HepG2 (cell line): ENCODE data around the gene ZPR1. TPM values are rescaled to one million over a fixed set of nuclear protein-coding genes. Genes with fewer than 3 reads are reported as not detected.

Experiments used
- ELF1 ChIP-seq: sonication (generic); formaldehyde crosslinking; IDR thresholded peaks from 2 replicates; pipeline ENCODE4 v1.4.0; 2020; ENCODE audit warnings: missing genetic modification reagents
- FOXJ3 ChIP-seq: sonication (generic); formaldehyde crosslinking; IDR thresholded peaks from 2 replicates; pipeline ENCODE4 v1.4.0; 2020; ENCODE audit warnings: missing genetic modification reagents, mild to moderate bottlenecking, borderline replicate concordance
- HNF4A ChIP-seq: sonication (generic); formaldehyde crosslinking; IDR thresholded peaks from 2 replicates; pipeline ENCODE4 v1.4.0; 2020; ENCODE audit warnings: missing genetic modification reagents
- JDP2 ChIP-seq: sonication (generic); formaldehyde crosslinking; IDR thresholded peaks from 2 replicates; pipeline ENCODE4 v1.8.1; 2022; ENCODE audit warnings: missing genetic modification reagents, borderline replicate concordance
- KDM5B ChIP-seq: sonication (generic); formaldehyde crosslinking; IDR thresholded peaks from 2 replicates; pipeline ENCODE4 v1.4.0; 2020; ENCODE audit warnings: missing genetic modification reagents, mild to moderate bottlenecking, borderline replicate concordance
- NCOA5 ChIP-seq: sonication (generic); formaldehyde crosslinking; IDR thresholded peaks from 2 replicates; pipeline ENCODE4 v1.4.0; 2020; ENCODE audit warnings: missing genetic modification reagents
- PAF1 ChIP-seq: IDR thresholded peaks from 2 replicates; pipeline ENCODE4 v1.6.1; 2016; ENCODE audit warnings: missing genetic modification reagents, missing compliant biosample characterization
- RFXANK ChIP-seq: IDR thresholded peaks from 2 replicates; pipeline ENCODE4 v1.6.1; 2016
- SAFB2 ChIP-seq: sonication (generic); formaldehyde crosslinking; IDR thresholded peaks from 2 replicates; pipeline ENCODE4 v1.5.1; 2020; ENCODE audit warnings: missing genetic modification reagents, low read depth, mild to moderate bottlenecking, borderline replicate concordance
- XRCC5 ChIP-seq: fragments of 200-400 bp; formaldehyde crosslinking; optimal IDR thresholded peaks from 2 replicates; pipeline ENCODE3; 2017; ENCODE audit warnings: mild to moderate bottlenecking, low read length
- ZBTB38 ChIP-seq: sonication (generic); formaldehyde crosslinking; IDR thresholded peaks from 2 replicates; pipeline ENCODE4 v1.5.1; 2020; ENCODE audit warnings: mild to moderate bottlenecking, missing genetic modification reagents
- ZFY ChIP-seq: sonication (generic); formaldehyde crosslinking; IDR thresholded peaks from 2 replicates; pipeline ENCODE4 v1.4.0; 2020; ENCODE audit warnings: missing genetic modification reagents
- ZNF224 ChIP-seq: sonication (generic); formaldehyde crosslinking; IDR thresholded peaks from 2 replicates; pipeline ENCODE4 v1.5.0; 2020; ENCODE audit warnings: mild to moderate bottlenecking, missing genetic modification reagents
- ZNF652 ChIP-seq: IDR thresholded peaks from 2 replicates; pipeline ENCODE4 v1.6.1; 2016; ENCODE audit warnings: low read depth, borderline replicate concordance
- ZSCAN22 ChIP-seq: sonication (generic); formaldehyde crosslinking; IDR thresholded peaks from 2 replicates; pipeline ENCODE4 v1.4.0; 2020; ENCODE audit warnings: mild to moderate bottlenecking, missing genetic modification reagents
- polyA plus RNA-seq, 8 experiments: library from polyadenylated mRNA; depleted of rRNA in 3 of 8; stranded (reverse) in 7 of 8; unstranded in 1 of 8; fragments of >200 nt; fragmentation: Illumina TruSeq in 4 of 8; extraction: Trizol in 4 of 8; gene quantifications; 2 replicates each; pipeline versions ENCODE4 v1.2.1 to v1.2.3, GENCODE V29; 2011 to 2016; ENCODE audit warnings: low read depth in 4 of 8, missing spikeins in 1 of 8, mixed read lengths in 1 of 8; ENCODE audit not compliant: insufficient read depth in 1 of 8
- total RNA-seq, 5 experiments: library from RNA; depleted of rRNA; stranded (reverse); fragments of >200 nt; fragmentation: Illumina TruSeq; extraction: Trizol; gene quantifications; 2 replicates each; pipeline ENCODE4 v1.2.3, GENCODE V29; 2016; ENCODE audit warnings: low read depth in 1 of 5
- TF ChIP-seq, protein P1 (sequence below): sonication (generic); formaldehyde crosslinking; IDR thresholded peaks from 2 replicates; pipeline ENCODE4 v1.4.0; 2020; ENCODE audit warnings: missing genetic modification reagents
- TF ChIP-seq, protein P2 (sequence below): sonication (generic); formaldehyde crosslinking; IDR thresholded peaks from 2 replicates; pipeline ENCODE4 v1.4.0; 2020; ENCODE audit warnings: missing genetic modification reagents
- TF ChIP-seq, protein P3 (sequence below): sonication (generic); formaldehyde crosslinking; IDR thresholded peaks from 2 replicates; pipeline ENCODE4 v1.5.0; 2020; ENCODE audit warnings: mild to moderate bottlenecking, missing genetic modification reagents
- TF ChIP-seq, protein P4 (sequence below): sonication (generic); formaldehyde crosslinking; IDR thresholded peaks from 2 replicates; pipeline ENCODE4 v1.4.0; 2020; ENCODE audit warnings: missing genetic modification reagents
- TF ChIP-seq, protein P5 (sequence below): sonication (generic); formaldehyde crosslinking; IDR thresholded peaks from 2 replicates; pipeline ENCODE4 v1.8.0; 2023; ENCODE audit warnings: mild to moderate bottlenecking, missing genetic modification reagents
- TF ChIP-seq, protein P6 (sequence below): IDR thresholded peaks from 2 replicates; pipeline ENCODE4 v1.6.1; 2016; ENCODE audit warnings: mild to moderate bottlenecking

Gene ZPR1
- total and polyA plus RNA-seq, 2 of the 13 experiments (the other 11 are each of a cell fraction or from before 2014, with no cell fraction given) = 40.0 to 79.3 TPM

DNA sequence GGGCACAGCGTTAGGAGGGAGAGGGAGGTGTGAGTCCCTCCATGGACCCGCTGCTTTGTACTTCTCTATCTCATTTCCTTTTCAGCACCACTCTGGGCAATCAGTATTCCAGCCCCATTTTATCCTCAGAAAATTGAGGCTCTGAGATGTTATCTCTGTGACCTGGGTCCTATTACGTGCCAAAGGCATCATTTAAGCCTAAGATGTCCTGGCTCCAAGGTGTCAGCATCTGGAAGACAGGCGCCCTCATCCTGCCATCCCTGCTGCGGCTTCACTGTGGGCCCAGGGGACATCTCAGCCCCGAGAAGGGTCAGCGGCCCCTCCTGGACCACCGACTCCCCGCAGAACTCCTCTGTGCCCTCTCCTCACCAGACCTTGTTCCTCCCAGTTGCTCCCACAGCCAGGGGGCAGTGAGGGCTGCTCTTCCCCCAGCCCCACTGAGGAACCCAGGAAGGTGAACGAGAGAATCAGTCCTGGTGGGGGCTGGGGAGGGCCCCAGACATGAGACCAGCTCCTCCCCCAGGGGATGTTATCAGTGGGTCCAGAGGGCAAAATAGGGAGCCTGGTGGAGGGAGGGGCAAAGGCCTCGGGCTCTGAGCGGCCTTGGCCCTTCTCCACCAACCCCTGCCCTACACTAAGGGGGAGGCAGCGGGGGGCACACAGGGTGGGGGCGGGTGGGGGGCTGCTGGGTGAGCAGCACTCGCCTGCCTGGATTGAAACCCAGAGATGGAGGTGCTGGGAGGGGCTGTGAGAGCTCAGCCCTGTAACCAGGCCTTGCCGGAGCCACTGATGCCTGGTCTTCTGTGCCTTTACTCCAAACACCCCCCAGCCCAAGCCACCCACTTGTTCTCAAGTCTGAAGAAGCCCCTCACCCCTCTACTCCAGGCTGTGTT, 41.1 kb upstream of the ZPR1 start (continued):
- TF ChIP-seq, protein P1, sequence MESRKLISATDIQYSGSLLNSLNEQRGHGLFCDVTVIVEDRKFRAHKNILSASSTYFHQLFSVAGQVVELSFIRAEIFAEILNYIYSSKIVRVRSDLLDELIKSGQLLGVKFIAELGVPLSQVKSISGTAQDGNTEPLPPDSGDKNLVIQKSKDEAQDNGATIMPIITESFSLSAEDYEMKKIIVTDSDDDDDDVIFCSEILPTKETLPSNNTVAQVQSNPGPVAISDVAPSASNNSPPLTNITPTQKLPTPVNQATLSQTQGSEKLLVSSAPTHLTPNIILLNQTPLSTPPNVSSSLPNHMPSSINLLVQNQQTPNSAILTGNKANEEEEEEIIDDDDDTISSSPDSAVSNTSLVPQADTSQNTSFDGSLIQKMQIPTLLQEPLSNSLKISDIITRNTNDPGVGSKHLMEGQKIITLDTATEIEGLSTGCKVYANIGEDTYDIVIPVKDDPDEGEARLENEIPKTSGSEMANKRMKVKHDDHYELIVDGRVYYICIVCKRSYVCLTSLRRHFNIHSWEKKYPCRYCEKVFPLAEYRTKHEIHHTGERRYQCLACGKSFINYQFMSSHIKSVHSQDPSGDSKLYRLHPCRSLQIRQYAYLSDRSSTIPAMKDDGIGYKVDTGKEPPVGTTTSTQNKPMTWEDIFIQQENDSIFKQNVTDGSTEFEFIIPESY (CRISPR knock-in tag) = peak; percentile 41; the same call in 1 of the 2 replicates
- TF ChIP-seq HNF4A (CRISPR knock-in tag) = peak; percentile 97
- peak; percentile 77 for TF ChIP-seq ZBTB38 (CRISPR knock-in tag)
- TF ChIP-seq, protein P2, sequence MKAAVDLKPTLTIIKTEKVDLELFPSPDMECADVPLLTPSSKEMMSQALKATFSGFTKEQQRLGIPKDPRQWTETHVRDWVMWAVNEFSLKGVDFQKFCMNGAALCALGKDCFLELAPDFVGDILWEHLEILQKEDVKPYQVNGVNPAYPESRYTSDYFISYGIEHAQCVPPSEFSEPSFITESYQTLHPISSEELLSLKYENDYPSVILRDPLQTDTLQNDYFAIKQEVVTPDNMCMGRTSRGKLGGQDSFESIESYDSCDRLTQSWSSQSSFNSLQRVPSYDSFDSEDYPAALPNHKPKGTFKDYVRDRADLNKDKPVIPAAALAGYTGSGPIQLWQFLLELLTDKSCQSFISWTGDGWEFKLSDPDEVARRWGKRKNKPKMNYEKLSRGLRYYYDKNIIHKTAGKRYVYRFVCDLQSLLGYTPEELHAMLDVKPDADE = no peak
- TF ChIP-seq, protein P3, sequence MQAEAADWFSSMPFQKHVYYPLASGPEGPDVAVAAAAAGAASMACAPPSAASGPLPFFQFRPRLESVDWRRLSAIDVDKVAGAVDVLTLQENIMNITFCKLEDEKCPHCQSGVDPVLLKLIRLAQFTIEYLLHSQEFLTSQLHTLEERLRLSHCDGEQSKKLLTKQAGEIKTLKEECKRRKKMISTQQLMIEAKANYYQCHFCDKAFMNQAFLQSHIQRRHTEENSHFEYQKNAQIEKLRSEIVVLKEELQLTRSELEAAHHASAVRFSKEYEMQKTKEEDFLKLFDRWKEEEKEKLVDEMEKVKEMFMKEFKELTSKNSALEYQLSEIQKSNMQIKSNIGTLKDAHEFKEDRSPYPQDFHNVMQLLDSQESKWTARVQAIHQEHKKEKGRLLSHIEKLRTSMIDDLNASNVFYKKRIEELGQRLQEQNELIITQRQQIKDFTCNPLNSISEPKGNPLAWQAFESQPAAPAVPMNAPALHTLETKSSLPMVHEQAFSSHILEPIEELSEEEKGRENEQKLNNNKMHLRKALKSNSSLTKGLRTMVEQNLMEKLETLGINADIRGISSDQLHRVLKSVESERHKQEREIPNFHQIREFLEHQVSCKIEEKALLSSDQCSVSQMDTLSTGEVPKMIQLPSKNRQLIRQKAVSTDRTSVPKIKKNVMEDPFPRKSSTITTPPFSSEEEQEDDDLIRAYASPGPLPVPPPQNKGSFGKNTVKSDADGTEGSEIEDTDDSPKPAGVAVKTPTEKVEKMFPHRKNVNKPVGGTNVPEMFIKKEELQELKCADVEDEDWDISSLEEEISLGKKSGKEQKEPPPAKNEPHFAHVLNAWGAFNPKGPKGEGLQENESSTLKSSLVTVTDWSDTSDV = no peak
- no peak for TF ChIP-seq ZSCAN22 (CRISPR knock-in tag)
- no peak for TF ChIP-seq ZNF224 (CRISPR knock-in tag)
- 0 out of 2 replicates have a peak, but pooled peaks have one; percentile 19 for TF ChIP-seq ELF1 (CRISPR knock-in tag)
- no peak; the same call in 1 of the 2 replicates for TF ChIP-seq JDP2
- TF ChIP-seq, protein P4, sequence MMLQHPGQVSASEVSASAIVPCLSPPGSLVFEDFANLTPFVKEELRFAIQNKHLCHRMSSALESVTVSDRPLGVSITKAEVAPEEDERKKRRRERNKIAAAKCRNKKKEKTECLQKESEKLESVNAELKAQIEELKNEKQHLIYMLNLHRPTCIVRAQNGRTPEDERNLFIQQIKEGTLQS (CRISPR knock-in tag) = no peak
- TF ChIP-seq RFXANK (CRISPR knock-in tag) = 0 out of 2 replicates have a peak, but pooled peaks have one; percentile 72
- peak; percentile 76 for TF ChIP-seq XRCC5
- TF ChIP-seq KDM5B (CRISPR knock-in tag) = no peak
- 0 out of 2 replicates have a peak, but pooled peaks have one; percentile 9 for TF ChIP-seq FOXJ3 (CRISPR knock-in tag)
- TF ChIP-seq, protein P5, sequence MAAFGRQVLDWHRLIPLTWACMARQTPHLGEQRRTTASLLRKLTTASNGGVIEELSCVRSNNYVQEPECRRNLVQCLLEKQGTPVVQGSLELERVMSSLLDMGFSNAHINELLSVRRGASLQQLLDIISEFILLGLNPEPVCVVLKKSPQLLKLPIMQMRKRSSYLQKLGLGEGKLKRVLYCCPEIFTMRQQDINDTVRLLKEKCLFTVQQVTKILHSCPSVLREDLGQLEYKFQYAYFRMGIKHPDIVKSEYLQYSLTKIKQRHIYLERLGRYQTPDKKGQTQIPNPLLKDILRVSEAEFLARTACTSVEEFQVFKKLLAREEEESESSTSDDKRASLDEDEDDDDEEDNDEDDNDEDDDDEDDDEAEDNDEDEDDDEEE (CRISPR knock-in tag) = no peak
- TF ChIP-seq ZFY (CRISPR knock-in tag) = no peak; the same call in 1 of the 2 replicates
- TF ChIP-seq, protein P6, sequence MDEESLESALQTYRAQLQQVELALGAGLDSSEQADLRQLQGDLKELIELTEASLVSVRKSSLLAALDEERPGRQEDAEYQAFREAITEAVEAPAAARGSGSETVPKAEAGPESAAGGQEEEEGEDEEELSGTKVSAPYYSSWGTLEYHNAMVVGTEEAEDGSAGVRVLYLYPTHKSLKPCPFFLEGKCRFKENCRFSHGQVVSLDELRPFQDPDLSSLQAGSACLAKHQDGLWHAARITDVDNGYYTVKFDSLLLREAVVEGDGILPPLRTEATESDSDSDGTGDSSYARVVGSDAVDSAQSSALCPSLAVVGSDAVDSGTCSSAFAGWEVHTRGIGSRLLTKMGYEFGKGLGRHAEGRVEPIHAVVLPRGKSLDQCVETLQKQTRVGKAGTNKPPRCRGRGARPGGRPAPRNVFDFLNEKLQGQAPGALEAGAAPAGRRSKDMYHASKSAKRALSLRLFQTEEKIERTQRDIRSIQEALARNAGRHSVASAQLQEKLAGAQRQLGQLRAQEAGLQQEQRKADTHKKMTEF (CRISPR knock-in tag) = peak; percentile 87
- no peak for TF ChIP-seq NCOA5 (CRISPR knock-in tag)
- no peak for TF ChIP-seq PAF1 (CRISPR knock-in tag)
- TF ChIP-seq ZNF652 (CRISPR knock-in tag) = no peak; the same call in 1 of the 2 replicates
- 0 out of 2 replicates have a peak, but pooled peaks have one; percentile 45 for TF ChIP-seq SAFB2 (CRISPR knock-in tag)
